ENCODE data around the gene SPEF1. TPM values are rescaled to one million over a fixed set of nuclear protein-coding genes. Genes with fewer than 3 reads are reported as not detected.

SPEF1 gene
- total RNA-seq, 1 donor from 2014 or later, result 1.2 TPM

GRCh38 chr20:3766422-3767109 lies 14.7 kb downstream of the SPEF1 start:
- no peak for DNase-seq (ENCODE audit: low read depth)

DNA sequence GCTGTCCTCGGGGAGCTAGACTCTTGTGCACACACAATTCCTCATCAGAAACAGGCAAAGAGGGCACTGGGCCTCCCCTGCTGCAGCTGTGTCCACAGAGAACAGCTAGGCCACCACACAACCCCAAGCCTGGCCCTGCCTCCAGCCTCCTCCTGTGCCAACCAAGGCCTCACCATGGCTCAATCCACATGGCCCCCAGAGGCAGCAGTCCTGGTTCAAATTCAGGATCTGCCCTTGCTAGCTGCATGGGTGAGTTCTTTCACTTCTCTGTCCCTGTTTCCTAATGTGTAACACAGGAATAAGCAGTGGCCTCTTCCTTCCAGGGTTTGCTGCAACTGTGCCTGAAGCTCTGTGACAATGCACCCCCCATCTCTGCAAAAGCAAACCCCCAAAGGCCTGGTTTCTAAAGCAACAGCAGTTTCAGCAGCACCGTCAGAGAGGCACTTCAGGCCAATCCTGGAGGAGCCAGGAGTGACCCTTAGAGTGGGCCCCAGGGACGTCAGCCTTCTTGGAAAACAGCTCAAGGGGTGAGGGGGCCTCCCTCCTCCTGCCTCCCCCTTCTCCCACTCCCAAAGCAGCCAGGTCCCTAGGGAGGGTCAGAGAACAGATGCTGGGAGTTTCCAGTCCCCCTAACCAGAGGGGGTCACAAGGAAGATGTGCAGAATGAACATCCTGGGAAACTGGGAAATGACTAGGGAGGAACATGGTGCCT lies 15.9 kb downstream of the SPEF1 start:
- DNase-seq (ENCODE audit: low read depth), result no peak

- no peak for DNase-seq (ENCODE audit: low read depth)
Observed at GRCh38 chr20:3764659-3765058, 16.6 kb downstream of the SPEF1 start.

GRCh38 chr20:3763671-3764601 lies 17.3 kb downstream of the SPEF1 start:
- DNase-seq (ENCODE audit: low read depth), result no peak

- DNase-seq (ENCODE audit: low read depth), result peak; percentile 62
Observed at GRCh38 chr20:3760655-3761348, 20.4 kb downstream of the SPEF1 start.

DNA sequence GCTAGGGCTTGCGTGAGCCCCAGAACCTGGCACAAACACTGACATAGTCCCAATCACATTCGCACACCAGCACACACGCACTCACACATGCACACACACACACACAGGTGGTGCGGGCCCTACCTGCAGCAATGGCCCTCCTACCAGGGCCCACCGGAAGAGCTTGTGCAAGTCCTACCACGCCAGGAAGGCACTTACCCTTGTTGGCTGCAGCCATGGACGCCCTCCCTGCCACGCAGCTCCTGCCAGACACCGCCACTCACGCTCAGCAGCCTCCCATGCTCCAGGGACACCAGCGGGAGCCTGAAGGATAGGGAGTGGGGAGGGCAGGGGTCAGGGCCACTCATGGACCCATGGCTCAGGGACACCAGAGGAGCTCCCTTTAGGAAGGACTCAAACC lies 21.4 kb downstream of the SPEF1 start:
- DNase-seq (ENCODE audit: low read depth), result no peak

- no peak for DNase-seq (ENCODE audit: low read depth)
Observed at GRCh38 chr20:3759316-3759823, 21.9 kb downstream of the SPEF1 start.

GRCh38 chr20:3758566-3758965 lies 22.7 kb downstream of the SPEF1 start:
- DNase-seq (ENCODE audit: low read depth), result no peak

- DNase-seq (ENCODE audit: low read depth), result no peak
Observed at GRCh38 chr20:3757268-3757667, 24.0 kb downstream of the SPEF1 start.

DNA sequence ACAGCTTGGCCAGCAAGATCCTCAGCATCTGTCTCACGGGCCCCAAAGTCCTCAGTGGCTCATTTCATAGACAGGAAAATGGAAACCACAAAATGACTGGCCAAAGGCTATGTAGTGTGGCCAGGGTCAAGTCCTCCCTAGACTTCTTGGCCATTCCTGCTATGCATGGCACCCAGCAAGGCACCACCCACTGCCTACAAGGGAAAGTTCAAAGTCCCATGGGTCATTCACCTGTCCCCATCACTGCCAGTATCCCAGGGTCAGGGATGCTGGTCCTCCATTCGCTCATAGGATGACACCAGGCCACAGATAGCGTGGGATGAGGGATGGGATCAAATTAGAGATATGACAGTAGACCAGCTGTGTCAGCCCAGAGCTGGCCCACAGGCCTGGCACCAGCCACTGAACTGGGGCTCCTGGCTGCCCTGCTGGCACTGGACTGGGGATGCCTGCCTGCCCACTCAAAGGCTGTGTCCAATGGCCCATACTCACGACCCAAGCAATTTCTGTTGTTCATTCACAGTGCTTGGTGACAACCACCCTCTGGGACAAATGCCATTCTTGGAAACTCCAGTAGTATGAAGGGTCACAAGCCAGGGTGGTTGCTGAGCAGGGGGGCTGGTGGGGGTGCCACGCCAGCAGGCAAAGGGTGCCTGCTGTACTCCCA lies 25.3 kb downstream of the SPEF1 start:
- no peak for DNase-seq (ENCODE audit: low read depth)

GRCh38 chr20:3755269-3755668 lies 26.0 kb downstream of the SPEF1 start:
- no peak for DNase-seq (ENCODE audit: low read depth)

- DNase-seq (ENCODE audit: low read depth), result no peak
Observed at GRCh38 chr20:3754276-3754630, 27.0 kb downstream of the SPEF1 start.

- no peak for DNase-seq (ENCODE audit: low read depth)
Observed at GRCh38 chr20:3753501-3754275, 27.6 kb downstream of the SPEF1 start.

- DNase-seq (ENCODE audit: low read depth), result peak; percentile 70
Observed at GRCh38 chr20:3753098-3753497, 28.1 kb downstream of the SPEF1 start.

GRCh38 chr20:3752386-3752759 lies 28.9 kb downstream of the SPEF1 start:
- DNase-seq (ENCODE audit: low read depth), result no peak

- no peak for DNase-seq (ENCODE audit: low read depth)
Observed at GRCh38 chr20:3751675-3752385, 29.4 kb downstream of the SPEF1 start.

DNA sequence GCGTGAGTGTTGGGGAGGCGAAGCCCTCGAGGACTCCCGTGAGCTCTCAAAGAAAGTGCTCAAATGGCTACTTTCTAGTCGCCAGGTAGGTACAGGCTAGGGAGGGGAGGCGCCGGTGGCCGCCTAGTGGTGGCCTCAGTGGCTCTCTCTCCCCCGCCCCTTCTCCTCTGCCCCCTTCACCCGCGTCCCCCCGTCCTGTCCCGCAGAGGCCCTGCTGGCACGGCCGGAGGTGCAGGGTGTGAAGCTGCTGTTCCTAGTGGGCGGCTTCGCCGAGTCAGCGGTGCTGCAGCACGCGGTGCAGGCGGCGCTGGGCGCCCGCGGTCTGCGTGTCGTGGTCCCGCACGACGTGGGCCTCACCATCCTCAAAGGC lies 30.0 kb downstream of the SPEF1 start:
- DNase-seq (ENCODE audit: low read depth), result no peak

GRCh38 chr20:3749689-3750531 lies 31.3 kb downstream of the SPEF1 start:
- no peak for DNase-seq (ENCODE audit: low read depth)
